ENCODE data around the gene RHCG. TPM values are rescaled to one million over a fixed set of nuclear protein-coding genes. Genes with fewer than 3 reads are reported as not detected.
A peak's percentile ranks its signal among the peaks of the same experiment; 100 is the strongest.

RHCG gene
- total RNA-seq, 2 donors from 2014 or later, result not detected

- DNase-seq (ENCODE audit: low spot score in 2 of 2) (no peak), ATAC-seq (no peak)
- Mint-ChIP-seq H3K9me3 (peaks cover 4% of the 10 kb centered on the region in 2 donors), H3K36me3 (peaks cover 0 to 9% of the 10 kb centered on the region in 2 donors), H3K27ac (no peak overlapping the region)
These were observed 35.0 kb downstream of the RHCG start for GRCh38 chr15:89461386-89461785.

GRCh38 chr15:89460048-89460447 lies 36.3 kb downstream of the RHCG start:
- peaks cover 0 to 10% of the 10 kb centered on the region in 2 donors for H3K36me3 Mint-ChIP-seq
- H3K27ac Mint-ChIP-seq, result no peak overlapping the region

GRCh38 chr15:89459271-89460038 lies 36.9 kb downstream of the RHCG start:
- H3K9me3 Mint-ChIP-seq, result peaks cover 4% of the 10 kb centered on the region in 2 donors
- no peak overlapping the region for H3K27ac Mint-ChIP-seq
- ATAC-seq (no peak), DNase-seq (ENCODE audit: low spot score in 2 of 2) (no peak)
- peaks cover 0 to 10% of the 10 kb centered on the region in 2 donors for H3K36me3 Mint-ChIP-seq

More at GRCh38 chr15:89460048-89460447, 36.3 kb downstream of the RHCG start:
- DNase-seq (ENCODE audit: low spot score in 2 of 2) (no peak), ATAC-seq (no peak)
- H3K9me3 Mint-ChIP-seq, result peaks cover 4% of the 10 kb centered on the region in 2 donors

GRCh38 chr15:89458440-89458839 lies 37.9 kb downstream of the RHCG start:
- Mint-ChIP-seq H3K27ac (no peak overlapping the region), H3K36me3 (peaks cover 0 to 10% of the 10 kb centered on the region in 2 donors), H3K9me3 (peaks cover 4% of the 10 kb centered on the region in 2 donors)
- no peak for DNase-seq (ENCODE audit: low spot score in 2 of 2)
- no peak for ATAC-seq

GRCh38 chr15:89457086-89457485 lies 39.3 kb downstream of the RHCG start:
- ATAC-seq, result peak in 1 of 2 donors; percentile 68
- Mint-ChIP-seq H3K27ac (no peak overlapping the region), H3K36me3 (peaks cover 0 to 10% of the 10 kb centered on the region in 2 donors), H3K9me3 (peaks cover 4% of the 10 kb centered on the region in 2 donors)
- no peak for DNase-seq (ENCODE audit: low spot score in 2 of 2)

GRCh38 chr15:89455535-89455934 lies 40.8 kb downstream of the RHCG start:
- DNase-seq (ENCODE audit: low spot score in 2 of 2) (no peak), ATAC-seq (no peak)
- peaks cover 4% of the 10 kb centered on the region in 2 donors for H3K9me3 Mint-ChIP-seq
- H3K27ac Mint-ChIP-seq, result no peak overlapping the region
- peaks cover 0 to 10% of the 10 kb centered on the region in 2 donors for H3K36me3 Mint-ChIP-seq

GRCh38 chr15:89452330-89452836 lies 44.0 kb downstream of the RHCG start:
- ATAC-seq (no peak), DNase-seq (ENCODE audit: low spot score in 2 of 2) (no peak)
- H3K27ac Mint-ChIP-seq, result no peak overlapping the region
- H3K9me3 Mint-ChIP-seq, result peaks cover 4% of the 10 kb centered on the region in 2 donors
- peaks cover 0 to 10% of the 10 kb centered on the region in 2 donors for H3K36me3 Mint-ChIP-seq

- ATAC-seq (no peak), DNase-seq (ENCODE audit: low spot score in 2 of 2) (no peak)
- H3K27ac Mint-ChIP-seq, result no peak overlapping the region
- peaks cover under 1% of the 10 kb centered on the region in 2 donors for H3K9me3 Mint-ChIP-seq
- peaks cover 0 to 6% of the 10 kb centered on the region in 2 donors for H3K36me3 Mint-ChIP-seq
These were observed 44.5 kb downstream of the RHCG start for GRCh38 chr15:89451846-89452245.

GRCh38 chr15:89450076-89451006 lies 46.0 kb downstream of the RHCG start:
- Mint-ChIP-seq H3K27ac (no peak overlapping the region), H3K36me3 (no peaks in the 10 kb centered on the region), H3K9me3 (no peaks in the 10 kb centered on the region)
- ATAC-seq, result no peak
- DNase-seq (ENCODE audit: low spot score in 2 of 2), result no peak

GRCh38 chr15:89448825-89449224 lies 47.6 kb downstream of the RHCG start:
- H3K36me3 Mint-ChIP-seq, result no peaks in the 10 kb centered on the region
- no peak for ATAC-seq
- no peaks in the 10 kb centered on the region for H3K9me3 Mint-ChIP-seq
- DNase-seq (ENCODE audit: low spot score in 2 of 2), result no peak
- H3K27ac Mint-ChIP-seq, result no peak overlapping the region

- no peaks in the 10 kb centered on the region for H3K9me3 Mint-ChIP-seq
- H3K36me3 Mint-ChIP-seq, result no peaks in the 10 kb centered on the region
- H3K27ac Mint-ChIP-seq, result no peak overlapping the region
- ATAC-seq (no peak), DNase-seq (ENCODE audit: low spot score in 2 of 2) (no peak)
These were observed 48.7 kb downstream of the RHCG start for GRCh38 chr15:89447676-89448075.

- DNase-seq (ENCODE audit: low spot score in 2 of 2), result no peak
- no peak for ATAC-seq
- Mint-ChIP-seq H3K27ac (no peak overlapping the region), H3K36me3 (no peaks in the 10 kb centered on the region), H3K9me3 (no peaks in the 10 kb centered on the region)
These were observed 50.0 kb downstream of the RHCG start for GRCh38 chr15:89446255-89446891.

GRCh38 chr15:89445518-89445917 lies 50.9 kb downstream of the RHCG start:
- H3K36me3 Mint-ChIP-seq, result no peaks in the 10 kb centered on the region

GRCh38 chr15:89444241-89445225 lies 51.9 kb downstream of the RHCG start:
- H3K36me3 Mint-ChIP-seq, result no peaks in the 10 kb centered on the region
- DNase-seq (ENCODE audit: low spot score in 2 of 2), result no peak
- no peak for ATAC-seq
- H3K27ac Mint-ChIP-seq, result no peak overlapping the region
- H3K9me3 Mint-ChIP-seq, result no peaks in the 10 kb centered on the region

More at GRCh38 chr15:89445518-89445917, 50.9 kb downstream of the RHCG start:
- H3K9me3 Mint-ChIP-seq, result no peaks in the 10 kb centered on the region
- no peak for DNase-seq (ENCODE audit: low spot score in 2 of 2)
- ATAC-seq, result no peak
- no peak overlapping the region for H3K27ac Mint-ChIP-seq

GRCh38 chr15:89443581-89443980 lies 52.8 kb downstream of the RHCG start:
- no peak overlapping the region for H3K27ac Mint-ChIP-seq
- DNase-seq (ENCODE audit: low spot score in 2 of 2), result no peak
- H3K9me3 Mint-ChIP-seq, result no peaks in the 10 kb centered on the region
- no peak for ATAC-seq
- H3K36me3 Mint-ChIP-seq, result no peaks in the 10 kb centered on the region

All from activated naive CD4-positive, alpha-beta T cell treated with anti-CD3 and anti-CD28 coated beads, Interleukin-2, amount 50 U/mL, for 72 hours (primary cell).